ENCODE results near the gene LAMA4.

DNA sequence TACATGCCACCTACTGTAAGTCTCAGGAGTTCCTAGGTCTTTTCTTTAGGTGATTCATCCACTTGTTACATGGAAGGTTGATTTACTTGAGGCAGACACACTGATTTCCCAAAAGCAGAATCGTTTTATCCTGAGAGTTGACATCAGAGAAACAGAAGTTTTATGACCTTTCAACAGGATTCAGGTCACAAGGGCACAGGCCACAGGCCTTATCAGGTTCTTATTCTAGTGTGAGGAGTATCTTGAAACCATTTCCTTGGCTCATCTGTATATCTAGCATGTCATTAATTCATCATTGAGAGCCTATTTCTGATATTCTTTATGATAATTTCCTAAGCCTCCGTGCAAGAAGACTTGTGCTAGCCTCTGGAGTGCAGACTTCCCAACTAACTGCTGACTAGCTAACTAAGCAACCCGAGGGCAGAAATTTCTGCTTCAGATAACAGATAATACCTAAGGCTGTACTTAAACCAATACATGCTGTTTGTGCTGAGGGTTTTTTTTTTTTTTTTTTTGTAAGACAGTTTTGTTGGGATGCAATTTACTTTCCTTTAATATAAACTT, 47.9 kb upstream of the LAMA4 start:
- TF ChIP-seq, protein P1, sequence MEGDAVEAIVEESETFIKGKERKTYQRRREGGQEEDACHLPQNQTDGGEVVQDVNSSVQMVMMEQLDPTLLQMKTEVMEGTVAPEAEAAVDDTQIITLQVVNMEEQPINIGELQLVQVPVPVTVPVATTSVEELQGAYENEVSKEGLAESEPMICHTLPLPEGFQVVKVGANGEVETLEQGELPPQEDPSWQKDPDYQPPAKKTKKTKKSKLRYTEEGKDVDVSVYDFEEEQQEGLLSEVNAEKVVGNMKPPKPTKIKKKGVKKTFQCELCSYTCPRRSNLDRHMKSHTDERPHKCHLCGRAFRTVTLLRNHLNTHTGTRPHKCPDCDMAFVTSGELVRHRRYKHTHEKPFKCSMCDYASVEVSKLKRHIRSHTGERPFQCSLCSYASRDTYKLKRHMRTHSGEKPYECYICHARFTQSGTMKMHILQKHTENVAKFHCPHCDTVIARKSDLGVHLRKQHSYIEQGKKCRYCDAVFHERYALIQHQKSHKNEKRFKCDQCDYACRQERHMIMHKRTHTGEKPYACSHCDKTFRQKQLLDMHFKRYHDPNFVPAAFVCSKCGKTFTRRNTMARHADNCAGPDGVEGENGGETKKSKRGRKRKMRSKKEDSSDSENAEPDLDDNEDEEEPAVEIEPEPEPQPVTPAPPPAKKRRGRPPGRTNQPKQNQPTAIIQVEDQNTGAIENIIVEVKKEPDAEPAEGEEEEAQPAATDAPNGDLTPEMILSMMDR (conservative IDR thresholded peaks at IDR 0.05): no peak
- no peak for TF ChIP-seq EZH2 (IDR thresholded peaks at IDR 0.05; ENCODE audit: low read depth)

Data from PC-9 (cell line).